K562 (cell line): ENCODE measurements around the gene PLEKHA7.

Experiments used
- CHCHD3 ChIP-seq: fragments of 250-450 bp; sonication (Bioruptor Pico); IDR thresholded peaks from 2 replicates; pipeline ENCODE4 v2.1.2; 2022; ENCODE audit warnings: mild to moderate bottlenecking
- MEF2A ChIP-seq: IDR thresholded peaks from 2 replicates; pipeline ENCODE4 v1.6.1; 2011; ENCODE audit warnings: low read depth, mild to moderate bottlenecking, low read length, moderate library complexity; ENCODE audit not compliant: control insufficient read depth
- NCOA1 ChIP-seq: fragments of 450-650 bp; IDR thresholded peaks from 2 replicates; pipeline ENCODE4 v1.6.1; 2016; ENCODE audit warnings: low read depth
- POLR2A ChIP-seq: fragments of 450-650 bp; conservative IDR thresholded peaks from 2 replicates; pipeline ENCODE4 v1.6.1; 2016
- SRSF1 ChIP-seq: fragments of 200-400 bp; formaldehyde crosslinking; IDR thresholded peaks from 2 replicates; pipeline ENCODE4 v1.6.1; 2017; ENCODE audit warnings: mild to moderate bottlenecking, low read depth, low read length, moderate library complexity
- XRCC5 ChIP-seq: fragments of 200-400 bp; formaldehyde crosslinking; IDR thresholded peaks from 2 replicates; pipeline ENCODE4 v1.6.1; 2017; ENCODE audit warnings: low read depth, mild to moderate bottlenecking, low read length
- ZNF184 ChIP-seq: sonication (generic); formaldehyde crosslinking; IDR thresholded peaks from 2 replicates; pipeline ENCODE4 v1.5.0; 2020; ENCODE audit warnings: missing genetic modification reagents
- TF ChIP-seq, protein P1 (sequence below): fragments of 200-800 bp; sonication (Bioruptor generic); IDR thresholded peaks from 2 replicates; pipeline ENCODE4 v1.6.1; 2017; ENCODE audit warnings: missing genetic modification characterization, missing compliant biosample characterization
- TF ChIP-seq, protein P2 (sequence below): IDR thresholded peaks from 3 replicates; pipeline ENCODE4 v1.6.1; 2011; ENCODE audit warnings: borderline replicate concordance, mild to moderate bottlenecking, moderate library complexity; ENCODE audit not compliant: insufficient read length; ENCODE audit errors: extremely low read depth
- TF ChIP-seq, protein P3 (sequence below): sonication (generic); formaldehyde crosslinking; IDR thresholded peaks from 2 replicates; pipeline ENCODE4 v1.8.0; 2022; ENCODE audit warnings: mild to moderate bottlenecking, low read depth, missing genetic modification reagents
- TF ChIP-seq, protein P4 (sequence below), 3 experiments: IDR thresholded peaks in 2 of 3; conservative IDR thresholded peaks in 1 of 3; 2 replicates each; pipeline ENCODE4 v1.5.1; 2011 to 2012; ENCODE audit warnings: low read length in 3 of 3, mild to moderate bottlenecking in 3 of 3, control low read depth in 2 of 3, improper control_type of control experiment in 1 of 3, inconsistent platforms in 1 of 3, low read depth in 1 of 3, mixed read lengths in 1 of 3, moderate library complexity in 1 of 3; ENCODE audit not compliant: insufficient read depth in 2 of 3
- TF ChIP-seq, protein P5 (sequence below): sonication (generic); formaldehyde crosslinking; IDR thresholded peaks from 2 replicates; pipeline ENCODE4 v1.8.1; 2022; ENCODE audit warnings: missing genetic modification reagents

DNA sequence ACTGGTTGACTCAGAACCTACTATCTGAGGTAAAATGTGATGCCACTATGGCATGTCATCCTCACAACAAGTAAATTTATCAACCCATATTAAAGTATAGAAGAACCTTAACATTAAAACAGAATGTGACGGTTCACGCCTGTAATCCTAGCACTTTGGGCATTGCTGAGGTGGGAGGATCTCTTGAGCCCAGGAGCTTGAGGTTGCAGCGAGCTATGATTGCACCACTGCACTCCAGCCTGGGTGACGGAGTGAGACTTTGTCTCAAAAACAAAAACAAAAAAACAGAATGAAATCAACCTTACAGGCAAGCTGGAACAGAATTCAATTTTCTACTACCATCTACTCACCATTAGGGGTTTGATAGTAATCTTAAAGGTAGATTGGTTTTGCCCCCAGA is 86.2 kb downstream of the PLEKHA7 start:
- TF ChIP-seq POLR2A (no peak), CHCHD3 (CRISPR knock-in tag) (no peak), XRCC5 (no peak), SRSF1 (no peak), MEF2A (no peak), NCOA1 (no peak), ZNF184 (CRISPR knock-in tag) (no peak)
- TF ChIP-seq, protein P1, sequence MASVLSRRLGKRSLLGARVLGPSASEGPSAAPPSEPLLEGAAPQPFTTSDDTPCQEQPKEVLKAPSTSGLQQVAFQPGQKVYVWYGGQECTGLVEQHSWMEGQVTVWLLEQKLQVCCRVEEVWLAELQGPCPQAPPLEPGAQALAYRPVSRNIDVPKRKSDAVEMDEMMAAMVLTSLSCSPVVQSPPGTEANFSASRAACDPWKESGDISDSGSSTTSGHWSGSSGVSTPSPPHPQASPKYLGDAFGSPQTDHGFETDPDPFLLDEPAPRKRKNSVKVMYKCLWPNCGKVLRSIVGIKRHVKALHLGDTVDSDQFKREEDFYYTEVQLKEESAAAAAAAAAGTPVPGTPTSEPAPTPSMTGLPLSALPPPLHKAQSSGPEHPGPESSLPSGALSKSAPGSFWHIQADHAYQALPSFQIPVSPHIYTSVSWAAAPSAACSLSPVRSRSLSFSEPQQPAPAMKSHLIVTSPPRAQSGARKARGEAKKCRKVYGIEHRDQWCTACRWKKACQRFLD (CRISPR knock-in tag), result no peak
- TF ChIP-seq, protein P2, sequence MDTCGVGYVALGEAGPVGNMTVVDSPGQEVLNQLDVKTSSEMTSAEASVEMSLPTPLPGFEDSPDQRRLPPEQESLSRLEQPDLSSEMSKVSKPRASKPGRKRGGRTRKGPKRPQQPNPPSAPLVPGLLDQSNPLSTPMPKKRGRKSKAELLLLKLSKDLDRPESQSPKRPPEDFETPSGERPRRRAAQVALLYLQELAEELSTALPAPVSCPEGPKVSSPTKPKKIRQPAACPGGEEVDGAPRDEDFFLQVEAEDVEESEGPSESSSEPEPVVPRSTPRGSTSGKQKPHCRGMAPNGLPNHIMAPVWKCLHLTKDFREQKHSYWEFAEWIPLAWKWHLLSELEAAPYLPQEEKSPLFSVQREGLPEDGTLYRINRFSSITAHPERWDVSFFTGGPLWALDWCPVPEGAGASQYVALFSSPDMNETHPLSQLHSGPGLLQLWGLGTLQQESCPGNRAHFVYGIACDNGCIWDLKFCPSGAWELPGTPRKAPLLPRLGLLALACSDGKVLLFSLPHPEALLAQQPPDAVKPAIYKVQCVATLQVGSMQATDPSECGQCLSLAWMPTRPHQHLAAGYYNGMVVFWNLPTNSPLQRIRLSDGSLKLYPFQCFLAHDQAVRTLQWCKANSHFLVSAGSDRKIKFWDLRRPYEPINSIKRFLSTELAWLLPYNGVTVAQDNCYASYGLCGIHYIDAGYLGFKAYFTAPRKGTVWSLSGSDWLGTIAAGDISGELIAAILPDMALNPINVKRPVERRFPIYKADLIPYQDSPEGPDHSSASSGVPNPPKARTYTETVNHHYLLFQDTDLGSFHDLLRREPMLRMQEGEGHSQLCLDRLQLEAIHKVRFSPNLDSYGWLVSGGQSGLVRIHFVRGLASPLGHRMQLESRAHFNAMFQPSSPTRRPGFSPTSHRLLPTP, result no peak
- TF ChIP-seq, protein P3, sequence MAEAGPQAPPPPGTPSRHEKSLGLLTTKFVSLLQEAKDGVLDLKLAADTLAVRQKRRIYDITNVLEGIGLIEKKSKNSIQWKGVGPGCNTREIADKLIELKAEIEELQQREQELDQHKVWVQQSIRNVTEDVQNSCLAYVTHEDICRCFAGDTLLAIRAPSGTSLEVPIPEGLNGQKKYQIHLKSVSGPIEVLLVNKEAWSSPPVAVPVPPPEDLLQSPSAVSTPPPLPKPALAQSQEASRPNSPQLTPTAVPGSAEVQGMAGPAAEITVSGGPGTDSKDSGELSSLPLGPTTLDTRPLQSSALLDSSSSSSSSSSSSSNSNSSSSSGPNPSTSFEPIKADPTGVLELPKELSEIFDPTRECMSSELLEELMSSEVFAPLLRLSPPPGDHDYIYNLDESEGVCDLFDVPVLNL (CRISPR knock-in tag), result no peak
- TF ChIP-seq, protein P4, sequence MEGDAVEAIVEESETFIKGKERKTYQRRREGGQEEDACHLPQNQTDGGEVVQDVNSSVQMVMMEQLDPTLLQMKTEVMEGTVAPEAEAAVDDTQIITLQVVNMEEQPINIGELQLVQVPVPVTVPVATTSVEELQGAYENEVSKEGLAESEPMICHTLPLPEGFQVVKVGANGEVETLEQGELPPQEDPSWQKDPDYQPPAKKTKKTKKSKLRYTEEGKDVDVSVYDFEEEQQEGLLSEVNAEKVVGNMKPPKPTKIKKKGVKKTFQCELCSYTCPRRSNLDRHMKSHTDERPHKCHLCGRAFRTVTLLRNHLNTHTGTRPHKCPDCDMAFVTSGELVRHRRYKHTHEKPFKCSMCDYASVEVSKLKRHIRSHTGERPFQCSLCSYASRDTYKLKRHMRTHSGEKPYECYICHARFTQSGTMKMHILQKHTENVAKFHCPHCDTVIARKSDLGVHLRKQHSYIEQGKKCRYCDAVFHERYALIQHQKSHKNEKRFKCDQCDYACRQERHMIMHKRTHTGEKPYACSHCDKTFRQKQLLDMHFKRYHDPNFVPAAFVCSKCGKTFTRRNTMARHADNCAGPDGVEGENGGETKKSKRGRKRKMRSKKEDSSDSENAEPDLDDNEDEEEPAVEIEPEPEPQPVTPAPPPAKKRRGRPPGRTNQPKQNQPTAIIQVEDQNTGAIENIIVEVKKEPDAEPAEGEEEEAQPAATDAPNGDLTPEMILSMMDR (IDR thresholded peaks at IDR 0.05 in 2 of 3, conservative IDR thresholded peaks at IDR 0.05 in 1 of 3; ENCODE audit: insufficient read depth in 2 of 3, low read depth in 1 of 3, low read length in 3 of 3), result no peak
- TF ChIP-seq, protein P5, sequence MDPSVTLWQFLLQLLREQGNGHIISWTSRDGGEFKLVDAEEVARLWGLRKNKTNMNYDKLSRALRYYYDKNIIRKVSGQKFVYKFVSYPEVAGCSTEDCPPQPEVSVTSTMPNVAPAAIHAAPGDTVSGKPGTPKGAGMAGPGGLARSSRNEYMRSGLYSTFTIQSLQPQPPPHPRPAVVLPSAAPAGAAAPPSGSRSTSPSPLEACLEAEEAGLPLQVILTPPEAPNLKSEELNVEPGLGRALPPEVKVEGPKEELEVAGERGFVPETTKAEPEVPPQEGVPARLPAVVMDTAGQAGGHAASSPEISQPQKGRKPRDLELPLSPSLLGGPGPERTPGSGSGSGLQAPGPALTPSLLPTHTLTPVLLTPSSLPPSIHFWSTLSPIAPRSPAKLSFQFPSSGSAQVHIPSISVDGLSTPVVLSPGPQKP (CRISPR knock-in tag), result no peak
